UCSD-AML1 (cell line): ENCODE results near the gene ATG5.

Source experiments
- DNase-seq: peaks from one replicate; lab custom pipeline; 2025; ENCODE audit not compliant: unreplicated experiment; lab: John Stamatoyannopoulos, UW

Gene ATG5

GRCh38 chr6:106184629-106185028, 140.9 kb downstream of the ATG5 start:
- no peak for DNase-seq

- DNase-seq, result no peak
Measured at GRCh38 chr6:106183430-106183829, 142.1 kb downstream of the ATG5 start.

GRCh38 chr6:106182455-106182854, 143.1 kb downstream of the ATG5 start:
- DNase-seq, result no peak

DNA sequence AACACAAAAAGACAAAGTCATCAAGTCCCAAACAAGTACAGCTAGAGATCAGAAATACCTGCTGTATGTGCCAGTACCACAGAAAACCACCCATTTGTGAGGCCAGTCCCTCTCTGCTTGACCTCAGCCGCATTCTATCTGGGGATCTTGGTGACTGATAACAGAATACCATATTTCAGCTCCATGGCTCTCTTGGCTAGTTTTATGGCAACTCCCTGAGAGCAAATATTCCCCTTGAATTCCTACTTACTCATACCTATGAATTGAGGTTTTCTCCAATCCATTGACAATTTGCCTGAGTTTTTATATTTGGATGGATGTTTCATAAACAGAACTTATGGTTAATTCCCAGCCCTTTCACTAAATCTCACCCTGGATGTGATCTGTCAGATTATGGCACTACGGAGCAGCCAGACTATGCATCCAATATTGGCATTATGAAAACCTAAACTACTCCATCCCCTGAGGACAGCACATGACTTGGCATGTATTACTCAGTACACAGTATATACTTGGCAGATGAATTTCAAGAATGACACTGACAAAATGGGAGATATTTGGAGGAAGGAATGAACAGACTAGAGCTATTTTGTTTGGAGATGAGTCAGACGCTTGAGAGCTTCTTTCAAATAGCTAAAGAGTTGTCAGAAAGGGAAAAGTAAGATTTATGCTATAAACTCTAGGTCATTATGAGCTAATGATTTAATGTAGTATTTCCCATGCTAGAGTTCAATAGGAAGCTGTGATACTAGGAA, 143.7 kb downstream of the ATG5 start:
- no peak for DNase-seq

GRCh38 chr6:106180208-106180607, 145.4 kb downstream of the ATG5 start:
- DNase-seq, result no peak

DNA sequence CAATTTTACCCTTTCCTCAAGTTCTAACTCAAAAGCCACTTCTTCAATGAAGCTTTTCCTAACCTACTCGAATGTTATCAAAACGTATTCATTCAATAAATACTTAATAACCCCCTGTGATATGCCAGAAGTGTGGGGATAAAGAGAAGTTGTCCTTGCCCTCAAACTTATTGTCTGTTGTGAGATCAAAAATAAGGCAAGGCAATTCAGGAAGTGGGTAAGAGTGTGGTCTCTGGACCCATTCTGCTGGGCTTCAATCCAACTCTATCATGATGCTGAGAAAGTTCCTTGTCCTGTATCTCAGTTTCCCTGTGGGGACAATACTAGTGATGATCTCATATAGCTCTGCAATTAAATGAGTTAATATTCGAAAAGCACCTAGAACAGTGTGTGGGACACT, 146.7 kb downstream of the ATG5 start:
- DNase-seq, result no peak

DNA sequence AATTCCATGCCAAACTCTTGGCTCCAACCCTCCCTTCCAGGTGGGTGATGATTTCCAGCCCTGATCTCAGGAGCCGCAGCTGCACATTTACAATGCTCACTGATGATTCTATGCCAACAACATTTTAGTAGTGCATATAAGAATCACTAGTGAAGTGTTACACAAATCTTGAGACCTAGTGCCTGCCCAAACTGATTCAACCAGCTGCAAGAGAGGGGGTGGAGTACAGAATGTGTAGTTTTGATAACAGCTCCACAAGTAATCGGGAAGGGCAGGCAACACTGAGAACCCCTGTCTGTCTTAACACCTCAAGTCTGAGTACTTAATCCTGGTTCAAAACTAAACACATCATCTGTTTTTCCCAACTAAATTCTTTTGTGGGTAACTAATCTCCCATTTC, 147.8 kb downstream of the ATG5 start:
- no peak for DNase-seq

GRCh38 chr6:106173124-106173879, 152.3 kb downstream of the ATG5 start:
- no peak for DNase-seq

DNA sequence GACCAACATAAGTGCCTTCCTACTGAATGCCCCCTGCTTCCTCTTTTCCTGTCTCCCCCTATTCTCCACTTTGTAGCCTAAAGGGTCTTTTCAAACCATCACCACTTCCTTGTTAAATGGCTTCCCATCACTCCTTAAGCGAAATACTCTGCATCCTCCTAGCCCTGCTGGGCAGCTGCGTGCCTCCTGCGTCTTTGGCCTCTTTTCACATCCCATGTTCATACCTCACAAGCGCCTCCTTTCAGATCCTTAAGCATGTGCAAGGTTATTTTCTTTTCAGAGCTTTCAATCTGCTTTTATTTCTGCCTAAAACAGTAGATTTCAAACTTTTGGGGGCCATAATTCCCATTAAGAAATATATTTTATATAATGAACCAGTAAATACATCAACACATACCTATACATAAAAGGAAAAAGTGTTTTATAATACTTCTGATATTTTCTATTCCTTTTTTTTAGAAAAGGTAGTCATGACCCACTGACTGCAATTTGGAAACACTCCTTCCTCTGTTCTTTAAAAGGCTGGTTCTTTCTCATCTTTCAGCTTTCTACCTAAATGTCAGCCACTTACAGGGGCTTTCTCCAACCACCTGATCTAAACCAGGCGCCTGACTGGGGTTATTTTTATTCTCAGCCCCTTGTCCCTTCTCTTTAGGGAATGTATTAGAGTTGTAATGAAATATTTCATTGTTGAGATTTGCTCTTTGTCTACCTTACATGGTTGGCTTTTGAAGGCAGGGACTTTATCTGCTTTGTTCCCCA, 155.3 kb downstream of the ATG5 start:
- no peak for DNase-seq

DNA sequence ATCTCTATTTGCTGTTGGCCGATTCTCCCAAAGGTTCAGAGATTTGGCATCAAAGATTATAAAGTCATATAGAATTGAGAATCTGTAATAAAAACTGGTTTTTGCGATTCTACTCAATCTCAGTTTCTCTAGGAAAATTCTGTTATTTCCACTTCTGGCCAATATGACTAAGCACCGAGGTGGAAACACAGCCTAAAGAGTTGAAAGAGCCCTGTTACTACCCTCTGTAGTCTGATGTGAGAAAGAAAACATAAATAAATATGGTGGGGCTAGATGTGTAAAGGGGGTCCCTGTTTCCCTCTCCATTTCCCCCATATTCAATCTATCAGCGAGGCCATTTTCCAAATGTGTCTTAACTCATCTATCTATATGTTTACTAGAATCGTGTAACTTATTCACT, 156.0 kb downstream of the ATG5 start:
- DNase-seq, result no peak

GRCh38 chr6:106168097-106168888, 157.3 kb downstream of the ATG5 start:
- DNase-seq, result no peak

DNA sequence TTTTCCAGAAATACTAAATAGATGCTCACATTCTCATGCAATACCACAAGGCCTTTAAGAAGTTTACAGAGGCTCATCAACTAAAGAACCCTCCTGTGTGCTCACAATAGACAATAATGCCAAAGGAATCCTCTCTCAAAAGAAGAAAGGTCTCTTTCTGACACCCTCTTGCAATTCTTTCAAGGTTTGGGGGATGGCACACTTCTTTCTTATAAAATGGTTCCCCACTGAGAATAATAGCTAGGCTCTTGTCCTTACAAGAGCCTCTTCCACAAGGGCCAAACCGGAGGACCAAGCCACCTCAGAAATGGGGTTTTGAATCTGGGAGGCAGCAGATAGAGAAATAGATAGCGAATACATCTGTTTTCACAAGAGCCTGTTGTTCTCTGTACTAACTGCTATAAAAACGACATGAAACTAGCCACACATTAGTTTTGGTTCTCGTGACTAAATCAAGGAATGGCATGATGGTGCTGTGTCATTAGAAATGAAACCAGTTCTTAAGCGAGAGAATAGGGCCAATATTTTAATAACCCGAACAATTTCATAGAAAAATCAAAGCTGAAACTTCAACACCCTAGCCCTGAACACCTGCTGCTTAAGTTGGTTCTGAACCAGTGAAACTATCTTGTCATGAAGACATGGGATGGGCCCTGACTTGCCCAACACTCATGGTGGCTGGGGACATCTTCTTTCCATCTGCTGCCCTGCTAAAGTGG, 158.3 kb downstream of the ATG5 start:
- DNase-seq, result no peak

DNA sequence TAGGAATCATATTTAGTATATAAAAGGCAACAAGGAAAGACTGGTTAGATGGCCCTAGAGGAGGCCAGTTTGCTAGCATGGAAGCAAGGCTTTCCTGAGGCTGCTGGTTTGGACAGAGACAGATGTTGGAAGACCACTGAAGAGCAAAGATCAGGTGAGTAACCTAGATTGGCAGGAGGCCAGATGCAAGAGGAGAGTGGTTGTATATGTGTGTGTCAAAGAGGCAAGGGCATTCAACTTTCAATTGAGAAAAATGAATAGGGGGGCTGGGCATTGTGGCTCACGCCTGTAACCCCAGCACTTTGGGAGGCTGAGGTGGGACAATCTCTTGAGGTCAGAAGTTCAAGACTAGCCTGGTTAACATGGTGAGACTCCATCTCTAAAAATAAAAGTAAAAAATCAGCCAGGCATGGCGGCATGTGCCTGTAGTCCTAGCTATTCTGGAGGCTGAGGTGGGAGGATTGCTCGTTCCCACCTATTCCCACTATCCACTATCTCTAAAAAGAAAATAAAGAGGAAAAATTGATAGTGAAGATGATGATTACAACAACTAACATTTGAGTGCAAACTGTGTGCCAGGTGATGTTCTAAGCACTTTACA, 159.6 kb downstream of the ATG5 start:
- DNase-seq, result no peak

DNA sequence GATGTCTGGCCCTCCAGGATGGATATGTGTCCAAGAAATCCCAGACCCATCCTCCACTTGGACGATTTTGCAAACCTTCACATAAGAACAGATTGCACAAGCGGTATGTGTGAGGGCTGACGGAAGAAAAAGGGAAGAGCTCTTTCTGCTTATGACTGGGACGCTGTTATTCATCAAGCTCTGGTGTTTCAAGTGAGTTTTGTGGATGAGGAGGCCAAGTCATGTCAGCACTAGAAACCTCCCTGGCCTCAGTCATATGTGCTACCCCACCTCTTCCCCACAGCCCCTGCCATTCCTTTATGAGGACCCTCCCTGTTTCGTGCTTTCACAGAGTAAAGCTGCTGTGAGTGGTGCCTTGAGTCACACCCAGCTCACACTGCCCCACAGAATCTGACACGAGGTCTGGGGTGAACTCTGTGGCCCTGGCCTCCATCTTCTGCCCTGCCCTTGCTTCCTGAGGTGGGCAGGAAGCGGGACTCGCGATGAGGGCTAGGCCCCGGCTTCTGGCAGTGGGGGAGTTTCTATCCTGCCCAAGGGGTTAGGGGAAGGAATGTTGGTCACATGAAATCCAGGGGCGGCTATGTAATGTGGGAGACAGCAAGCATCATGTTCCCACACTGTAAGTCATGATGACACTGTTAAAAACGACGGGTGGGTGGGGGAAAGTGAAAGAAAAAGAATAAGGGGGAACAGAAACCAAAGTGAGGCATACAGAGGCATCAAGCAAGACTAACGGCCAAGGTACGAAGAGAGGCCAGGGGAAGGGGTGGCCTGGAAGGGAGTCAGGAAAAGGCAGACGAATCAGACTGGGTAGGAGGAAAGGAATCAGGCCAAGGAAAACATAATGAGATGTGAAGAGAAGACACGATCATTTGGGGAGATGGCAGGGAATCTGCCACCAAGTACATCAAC, 161.3 kb downstream of the ATG5 start:
- DNase-seq, result peak; percentile 33

GRCh38 chr6:106163446-106163965, 162.1 kb downstream of the ATG5 start:
- peak; percentile 57 for DNase-seq

GRCh38 chr6:106162921-106163320, 162.6 kb downstream of the ATG5 start:
- no peak for DNase-seq

DNA sequence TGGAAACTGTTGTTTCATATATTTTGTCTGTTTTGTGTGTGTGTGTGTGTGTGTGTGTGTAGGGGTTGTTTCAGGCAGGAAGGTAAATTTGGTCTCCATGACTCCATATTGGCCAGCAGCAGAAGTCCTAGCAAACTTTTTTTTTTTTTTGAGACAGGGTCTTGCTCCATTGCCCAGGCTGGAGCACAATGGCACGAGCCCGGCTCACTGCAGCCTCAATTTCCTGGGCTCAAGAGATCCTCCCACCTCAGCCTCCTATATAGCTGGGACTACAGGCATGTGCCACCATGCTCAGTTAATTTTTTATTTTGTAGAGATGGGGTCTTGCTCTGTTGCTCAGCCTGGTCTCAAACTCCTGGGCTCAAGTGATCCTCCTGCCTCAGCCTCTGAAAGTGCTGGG, 163.7 kb downstream of the ATG5 start:
- no peak for DNase-seq

GRCh38 chr6:106161311-106161874, 164.2 kb downstream of the ATG5 start:
- DNase-seq, result no peak
